Lower leg skin (tissue), 4 donors: ENCODE results near the gene MYRIP. TPM values are rescaled to one million over a fixed set of nuclear protein-coding genes. Genes with fewer than 3 reads are reported as not detected.

Experiments
- DNase-seq, 2 donors: peaks; one replicate each; pipeline ENCODE4 v3.0.0-alpha.2; 2019; ENCODE audit warnings: low spot score in 2 of 2
- H3K4me3 ChIP-seq: fragments of 200-600 bp; sonication (generic); 2 replicates; pipeline ENCODE4 v1.5.1; 2017; ENCODE audit warnings: mild to moderate bottlenecking, low read depth; ENCODE audit not compliant: poor library complexity, severe bottlenecking
- POLR2A ChIP-seq, 2 donors: fragments of 450-650 bp; IDR thresholded peaks; one replicate each; pipeline ENCODE4 v1.6.1; 2016 to 2017; ENCODE audit warnings: antibody characterized with exemption in 2 of 2, mild to moderate bottlenecking in 1 of 2, moderate library complexity in 1 of 2
- WGBS, 2 donors: methylation state at CpG; one replicate each; pipeline ENCODE4 v1.1.5; 2018; 5-methylcytosine and 5-hydroxymethylcytosine counted together
- intact Hi-C: fragments of 100-400 bp; cut with DNase I; formaldehyde crosslinking; loops from one replicate; pipeline ENCODE4 v1.15.0; 2023; ENCODE audit warnings: low total_unique reads
- total RNA-seq, 4 donors: library from RNA; depleted of rRNA; stranded (reverse); fragments of >200 nt; gene quantifications; one replicate each; pipeline ENCODE4 v1.1.0, GENCODE V29; 2016
- TF ChIP-seq, protein P1 (sequence below), 3 donors: fragments of 450-650 bp; IDR thresholded peaks; one replicate each; pipeline ENCODE4 v1.5.1; 2016; ENCODE audit warnings: antibody characterized with exemption in 3 of 3, mild to moderate bottlenecking in 3 of 3, moderate library complexity in 2 of 3

The MYRIP gene
- total RNA-seq, 4 donors from 2014 or later = 1.2 to 2.9 (median 1.5) TPM

DNA sequence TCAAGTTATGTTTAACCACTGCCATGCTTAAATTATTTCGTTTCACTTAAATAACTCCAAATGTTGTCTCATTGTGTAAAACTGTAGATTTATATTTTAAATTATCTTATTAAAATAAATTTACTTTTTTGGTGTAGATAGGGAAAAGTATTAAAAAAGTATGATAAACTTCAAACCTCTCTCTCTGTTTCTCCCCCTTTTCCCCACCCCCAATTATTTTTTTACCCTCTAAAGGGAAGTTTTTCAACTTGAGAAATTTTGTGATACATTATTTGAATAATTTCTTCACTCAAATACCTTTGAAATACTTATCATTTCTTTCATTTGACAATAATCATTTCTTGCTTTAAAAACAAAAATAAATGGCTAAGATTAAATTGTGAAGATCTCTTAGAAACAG is 433.2 kb downstream of the MYRIP start:
- intact Hi-C loops = no loop called here
- TF ChIP-seq POLR2A (IDR thresholded peaks at IDR 0.05) = no peak
- TF ChIP-seq, protein P1, sequence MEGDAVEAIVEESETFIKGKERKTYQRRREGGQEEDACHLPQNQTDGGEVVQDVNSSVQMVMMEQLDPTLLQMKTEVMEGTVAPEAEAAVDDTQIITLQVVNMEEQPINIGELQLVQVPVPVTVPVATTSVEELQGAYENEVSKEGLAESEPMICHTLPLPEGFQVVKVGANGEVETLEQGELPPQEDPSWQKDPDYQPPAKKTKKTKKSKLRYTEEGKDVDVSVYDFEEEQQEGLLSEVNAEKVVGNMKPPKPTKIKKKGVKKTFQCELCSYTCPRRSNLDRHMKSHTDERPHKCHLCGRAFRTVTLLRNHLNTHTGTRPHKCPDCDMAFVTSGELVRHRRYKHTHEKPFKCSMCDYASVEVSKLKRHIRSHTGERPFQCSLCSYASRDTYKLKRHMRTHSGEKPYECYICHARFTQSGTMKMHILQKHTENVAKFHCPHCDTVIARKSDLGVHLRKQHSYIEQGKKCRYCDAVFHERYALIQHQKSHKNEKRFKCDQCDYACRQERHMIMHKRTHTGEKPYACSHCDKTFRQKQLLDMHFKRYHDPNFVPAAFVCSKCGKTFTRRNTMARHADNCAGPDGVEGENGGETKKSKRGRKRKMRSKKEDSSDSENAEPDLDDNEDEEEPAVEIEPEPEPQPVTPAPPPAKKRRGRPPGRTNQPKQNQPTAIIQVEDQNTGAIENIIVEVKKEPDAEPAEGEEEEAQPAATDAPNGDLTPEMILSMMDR (IDR thresholded peaks at IDR 0.05) = no peak
- 52 to 60% methylated on average over 1 of the region's 1 CpG for WGBS, 2 donors
- DNase-seq = no peak
- H3K4me3 ChIP-seq = no peak overlapping the region

DNA sequence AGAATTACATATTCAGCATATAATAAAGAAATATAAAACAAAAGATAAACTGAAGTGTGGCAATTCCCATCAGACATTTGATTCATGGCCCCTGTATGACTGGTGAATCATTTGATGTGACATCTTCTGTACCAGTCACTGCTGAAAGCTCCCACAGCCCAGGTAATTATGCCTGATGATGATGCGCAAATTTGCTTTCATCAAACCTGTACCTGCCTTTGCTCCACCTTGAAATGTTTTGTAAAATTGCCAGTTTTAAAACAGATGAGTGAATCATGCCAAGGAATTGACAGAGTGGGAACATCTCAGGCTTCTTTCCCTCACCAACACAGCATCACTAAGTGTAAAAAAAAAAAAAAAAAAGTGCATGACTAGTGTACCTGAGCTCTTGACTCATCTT is 433.6 kb downstream of the MYRIP start:
- TF ChIP-seq, protein P1 (IDR thresholded peaks at IDR 0.05) = no peak
- no peak for TF ChIP-seq POLR2A (IDR thresholded peaks at IDR 0.05)
- no peak for DNase-seq
- intact Hi-C loops = no loop called here
- no peak overlapping the region for H3K4me3 ChIP-seq
- WGBS, 2 donors = 0 to 51% methylated on average over 1 of the region's 1 CpG

DNA sequence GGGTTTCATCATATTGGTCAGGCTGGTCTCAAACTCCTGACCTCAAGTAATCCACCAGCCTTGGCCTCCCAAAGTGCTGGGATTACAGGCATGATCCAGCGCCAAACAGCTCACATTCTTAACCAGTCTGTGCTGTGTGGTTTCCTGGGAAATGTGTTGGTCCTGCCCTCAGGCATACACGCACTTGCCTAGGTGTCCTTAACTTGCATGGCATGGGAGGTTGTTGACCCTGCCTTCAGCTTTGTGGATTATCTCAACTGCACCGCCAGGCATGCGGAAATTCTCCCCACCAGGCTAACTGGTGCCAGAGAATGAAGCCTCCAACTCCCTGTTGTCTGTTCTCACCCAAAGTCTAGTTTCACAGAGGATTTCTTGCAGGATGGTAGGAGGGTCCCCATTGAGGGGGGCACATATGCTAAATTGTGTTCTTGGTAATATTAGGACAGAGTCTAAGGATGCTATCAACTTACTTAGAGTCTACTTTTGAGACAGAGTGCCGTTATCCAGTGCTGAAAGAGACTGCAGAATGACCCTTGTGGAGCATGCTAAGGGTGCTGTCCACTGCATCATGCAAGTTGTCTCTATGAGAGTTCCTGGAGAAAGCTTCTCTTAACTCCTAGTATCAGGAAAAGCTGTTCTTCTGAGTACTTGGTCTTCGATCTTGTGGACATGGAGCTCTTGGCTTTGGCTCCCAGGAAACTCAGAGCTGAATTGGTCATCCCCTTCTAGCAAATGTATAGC is 438.5 kb downstream of the MYRIP start:
- intact Hi-C loops = no loop called here
- no peak for TF ChIP-seq POLR2A (IDR thresholded peaks at IDR 0.05)
- TF ChIP-seq, protein P1 (IDR thresholded peaks at IDR 0.05) = no peak
- 96 to 97% methylated on average over 6 of the region's 6 CpGs for WGBS, 2 donors
- no peak for DNase-seq
- no peak overlapping the region for H3K4me3 ChIP-seq

GRCh38 chr3:40248591-40248990 is 439.2 kb downstream of the MYRIP start:
- intact Hi-C loops = no loop called here
- TF ChIP-seq, protein P1 (IDR thresholded peaks at IDR 0.05) = no peak
- no peak for TF ChIP-seq POLR2A (IDR thresholded peaks at IDR 0.05)

GRCh38 chr3:40249168-40249567 is 439.8 kb downstream of the MYRIP start:
- TF ChIP-seq, protein P1 (IDR thresholded peaks at IDR 0.05) = no peak
- no peak for TF ChIP-seq POLR2A (IDR thresholded peaks at IDR 0.05)
- no peak for DNase-seq
- 94% methylated on average over 3 of the region's 3 CpGs for WGBS, 2 donors
- no peak overlapping the region for H3K4me3 ChIP-seq
- intact Hi-C loops = no loop called here

More at GRCh38 chr3:40248591-40248990, 439.2 kb downstream of the MYRIP start:
- DNase-seq = no peak
- H3K4me3 ChIP-seq = no peak overlapping the region

GRCh38 chr3:40254491-40254890 is 445.1 kb downstream of the MYRIP start:
- WGBS, 2 donors = 83 to 89% methylated on average over 2 of the region's 2 CpGs
- intact Hi-C loops = no loop called here
- TF ChIP-seq POLR2A (IDR thresholded peaks at IDR 0.05) = no peak
- TF ChIP-seq, protein P1 (IDR thresholded peaks at IDR 0.05) = no peak
- DNase-seq = no peak
- no peak overlapping the region for H3K4me3 ChIP-seq
